Left lung (tissue), 10 donors: ENCODE results near the gene ATPAF1. TPM values are rescaled to one million over a fixed set of nuclear protein-coding genes. Genes with fewer than 3 reads are reported as not detected.
"Not testable (repeated sequence)": the region's sequence is repeated elsewhere in the genome, so short reads cannot be mapped to it uniquely, and the experiment has no call there.

Experiments
- ATAC-seq: fragments of 200-7000 bp; cut with Tn5 transposase; one replicate; pipeline ENCODE4 v1.9.1; 2020; ENCODE audit warnings: moderate library complexity
- DNase-seq, 4 donors: peaks; one replicate each; pipeline ENCODE4 v3.0.0-alpha.2; 2013 to 2020
- H3K27ac ChIP-seq, 2 donors: fragments of 200-600 bp; sonication (generic) in 1 of 2; one replicate each; pipeline versions ENCODE4 v1.5.0 to v1.8.0; 2020 to 2021
- H3K27me3 ChIP-seq, 2 donors: fragments of 200-600 bp; sonication (generic) in 1 of 2; one replicate each; pipeline versions ENCODE4 v1.5.0 to v1.8.0; 2020 to 2021
- H3K36me3 ChIP-seq, 2 donors: fragments of 200-600 bp; sonication (generic) in 1 of 2; one replicate each; pipeline versions ENCODE4 v1.5.0 to v1.8.0; 2020 to 2021
- H3K4me1 ChIP-seq, 2 donors: fragments of 200-600 bp; one replicate each; pipeline ENCODE4 v1.8.0; 2021
- H3K4me3 ChIP-seq, 2 donors: fragments of 200-600 bp; sonication (generic) in 1 of 2; one replicate each; pipeline versions ENCODE4 v1.5.0 to v1.8.0; 2020 to 2021; ENCODE audit warnings: mild to moderate bottlenecking in 1 of 2
- H3K9me3 ChIP-seq, 2 donors: fragments of 200-600 bp; sonication (generic) in 1 of 2; one replicate each; pipeline versions ENCODE4 v1.5.0 to v1.8.0; 2020 to 2021
- intact Hi-C, 2 donors: fragments of 100-400 bp; cut with DNase I; formaldehyde crosslinking; loops; one replicate each; pipeline versions ENCODE4 v1.11.2 to v1.14.2; 2022
- polyA plus RNA-seq, 6 donors: library from polyadenylated mRNA; unstranded; fragments of 120-200 nt; gene quantifications; one replicate each; pipeline ENCODE4 v1.2.1, GENCODE V29; 2013; ENCODE audit not compliant: insufficient read length in 6 of 6
- total RNA-seq, 2 donors: library from RNA; stranded (reverse); fragmentation: NEBNext Ultra II Directional; extraction: Animal tissue kit (Norgen Biotek cat#: 25700); gene quantifications; one replicate each; pipeline ENCODE4 v1.2.1, GENCODE V29; 2021
- TF ChIP-seq, protein P1 (sequence below), 2 donors: fragments of 200-600 bp; sonication (generic) in 1 of 2; IDR thresholded peaks; one replicate each; pipeline versions ENCODE4 v1.5.0 to v1.8.0; 2021; ENCODE audit warnings: antibody characterized with exemption in 2 of 2
- donor health status: DM: no; HTN: yes; CAD: no.
- donor health status: DM: no; HTN: no; CAD: no.

Gene ATPAF1
- total and polyA plus RNA-seq, 8 donors: 34.3 to 90.0 (median 76.4) TPM

DNA sequence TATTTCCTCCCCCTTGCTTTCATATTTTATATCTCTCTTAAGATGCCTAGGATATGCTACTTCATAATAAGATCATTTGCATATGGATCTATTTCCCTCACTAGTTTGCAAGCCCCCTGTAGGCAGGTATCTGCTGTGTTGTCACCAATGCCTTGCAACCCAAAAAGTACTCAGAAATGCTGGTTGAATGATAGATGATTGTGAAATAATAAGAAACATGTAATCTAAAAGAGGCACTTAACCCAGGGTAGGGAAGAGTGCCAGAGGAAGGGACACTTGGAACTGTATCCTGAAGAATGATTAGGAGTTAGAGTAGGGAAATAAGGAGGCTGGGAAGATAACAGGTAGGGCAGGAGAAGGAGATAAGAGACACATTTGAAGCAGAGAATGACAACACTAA lies 12.3 kb downstream of the ATPAF1 start:
- no peaks in the 10 kb centered on the region for H3K9me3 ChIP-seq
- ATAC-seq (no peak), DNase-seq (no peak)
- H3K4me1 ChIP-seq: no peaks in the 10 kb centered on the region
- peaks cover 0 to 68% of the 10 kb centered on the region in 2 donors for H3K36me3 ChIP-seq
- TF ChIP-seq, protein P1, sequence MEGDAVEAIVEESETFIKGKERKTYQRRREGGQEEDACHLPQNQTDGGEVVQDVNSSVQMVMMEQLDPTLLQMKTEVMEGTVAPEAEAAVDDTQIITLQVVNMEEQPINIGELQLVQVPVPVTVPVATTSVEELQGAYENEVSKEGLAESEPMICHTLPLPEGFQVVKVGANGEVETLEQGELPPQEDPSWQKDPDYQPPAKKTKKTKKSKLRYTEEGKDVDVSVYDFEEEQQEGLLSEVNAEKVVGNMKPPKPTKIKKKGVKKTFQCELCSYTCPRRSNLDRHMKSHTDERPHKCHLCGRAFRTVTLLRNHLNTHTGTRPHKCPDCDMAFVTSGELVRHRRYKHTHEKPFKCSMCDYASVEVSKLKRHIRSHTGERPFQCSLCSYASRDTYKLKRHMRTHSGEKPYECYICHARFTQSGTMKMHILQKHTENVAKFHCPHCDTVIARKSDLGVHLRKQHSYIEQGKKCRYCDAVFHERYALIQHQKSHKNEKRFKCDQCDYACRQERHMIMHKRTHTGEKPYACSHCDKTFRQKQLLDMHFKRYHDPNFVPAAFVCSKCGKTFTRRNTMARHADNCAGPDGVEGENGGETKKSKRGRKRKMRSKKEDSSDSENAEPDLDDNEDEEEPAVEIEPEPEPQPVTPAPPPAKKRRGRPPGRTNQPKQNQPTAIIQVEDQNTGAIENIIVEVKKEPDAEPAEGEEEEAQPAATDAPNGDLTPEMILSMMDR (IDR thresholded peaks at IDR 0.05): no peak
- H3K27me3 ChIP-seq: no peaks in the 10 kb centered on the region
- no peak overlapping the region for H3K27ac ChIP-seq
- no peak overlapping the region for H3K4me3 ChIP-seq
- intact Hi-C loops: no loop called here

DNA sequence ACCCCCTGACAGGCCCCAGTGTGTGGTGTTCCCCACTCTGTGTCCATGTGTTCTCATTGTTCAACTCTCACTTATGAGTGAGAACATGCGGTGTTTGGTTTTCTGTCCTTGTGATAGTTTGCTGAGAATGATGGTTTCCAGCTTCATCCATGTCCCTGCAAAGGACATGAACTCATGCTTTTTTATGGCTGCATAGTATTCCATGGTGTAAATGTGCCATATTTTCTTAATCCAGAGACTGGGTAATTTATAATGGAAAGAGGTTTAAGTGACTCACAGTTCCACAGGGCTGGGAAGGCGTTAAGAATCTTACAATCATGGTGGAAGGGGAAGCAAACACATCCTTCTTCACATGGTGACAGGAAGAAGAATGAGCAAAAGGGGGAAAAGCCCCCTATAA lies 13.5 kb downstream of the ATPAF1 start:
- H3K9me3 ChIP-seq, DNase-seq, H3K27me3 ChIP-seq, ATAC-seq, H3K4me3 ChIP-seq, intact Hi-C loops, H3K4me1 ChIP-seq, H3K27ac ChIP-seq: not testable (repeated sequence)
- H3K36me3 ChIP-seq: peaks cover 0 to 77% of the 10 kb centered on the region in 2 donors

DNA sequence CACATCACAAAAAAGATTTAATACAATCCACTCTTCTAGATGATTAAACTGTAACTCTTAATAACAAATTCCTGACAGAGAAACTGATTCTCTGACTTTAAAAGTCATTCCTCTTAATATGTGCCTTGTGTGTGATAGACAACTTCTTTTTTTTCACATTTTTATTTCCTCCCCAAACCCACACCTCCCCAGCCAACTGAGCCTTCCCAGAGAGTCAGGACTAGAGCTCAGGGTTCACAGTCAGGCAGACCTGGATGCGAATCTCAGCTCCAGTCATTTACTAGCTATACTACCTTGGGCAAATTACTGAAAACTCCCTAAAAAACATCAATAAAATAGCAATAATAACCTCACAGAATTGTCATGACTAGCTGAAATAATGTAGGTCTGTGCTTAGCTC lies 14.2 kb downstream of the ATPAF1 start:
- Histone ChIP-seq H3K4me3 (no peak overlapping the region), H3K27me3 (no peaks in the 10 kb centered on the region), H3K4me1 (no peaks in the 10 kb centered on the region), H3K27ac (no peak overlapping the region), H3K9me3 (peaks cover 0 to 2% of the 10 kb centered on the region in 2 donors), H3K36me3 (peaks cover 0 to 79% of the 10 kb centered on the region in 2 donors)
- DNase-seq (no peak), ATAC-seq (no peak)
- intact Hi-C loops: no loop called here
- TF ChIP-seq, protein P1 (IDR thresholded peaks at IDR 0.05): no peak

DNA sequence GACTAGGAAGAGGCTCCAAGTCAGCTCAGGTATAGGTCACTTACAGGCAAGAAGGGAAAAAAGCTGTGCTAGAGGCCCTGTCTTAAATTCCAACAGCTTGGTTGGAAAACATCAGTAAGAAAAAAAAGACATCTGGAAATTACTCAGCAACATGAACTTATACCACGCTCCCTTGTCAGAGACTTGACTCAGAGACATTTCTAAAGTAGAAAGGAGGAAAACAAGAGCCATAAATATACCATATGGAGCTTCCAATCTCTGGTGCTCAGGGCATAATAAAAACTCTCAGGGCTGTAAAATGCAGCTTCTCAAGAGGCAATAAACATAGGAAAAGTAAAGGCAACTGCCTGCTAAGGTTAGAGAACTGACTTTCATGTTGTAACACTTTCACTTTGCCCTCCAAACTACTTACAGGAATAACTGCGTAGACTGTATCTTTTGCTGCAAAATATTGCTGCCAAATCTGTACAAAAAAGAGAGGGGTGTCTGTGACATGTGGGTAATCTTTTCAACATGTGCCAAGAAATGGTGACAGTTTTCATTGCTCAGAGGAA lies 14.7 kb downstream of the ATPAF1 start:
- H3K36me3 ChIP-seq: peaks cover 0 to 81% of the 10 kb centered on the region in 2 donors
- no peak for DNase-seq
- H3K27me3 ChIP-seq: no peaks in the 10 kb centered on the region
- H3K9me3 ChIP-seq: peaks cover 0 to 2% of the 10 kb centered on the region in 2 donors
- no peak overlapping the region for H3K27ac ChIP-seq
- TF ChIP-seq, protein P1 (IDR thresholded peaks at IDR 0.05): no peak
- intact Hi-C loops: no loop called here
- H3K4me1 ChIP-seq: no peaks in the 10 kb centered on the region
- no peak overlapping the region for H3K4me3 ChIP-seq
- ATAC-seq: no peak

DNA sequence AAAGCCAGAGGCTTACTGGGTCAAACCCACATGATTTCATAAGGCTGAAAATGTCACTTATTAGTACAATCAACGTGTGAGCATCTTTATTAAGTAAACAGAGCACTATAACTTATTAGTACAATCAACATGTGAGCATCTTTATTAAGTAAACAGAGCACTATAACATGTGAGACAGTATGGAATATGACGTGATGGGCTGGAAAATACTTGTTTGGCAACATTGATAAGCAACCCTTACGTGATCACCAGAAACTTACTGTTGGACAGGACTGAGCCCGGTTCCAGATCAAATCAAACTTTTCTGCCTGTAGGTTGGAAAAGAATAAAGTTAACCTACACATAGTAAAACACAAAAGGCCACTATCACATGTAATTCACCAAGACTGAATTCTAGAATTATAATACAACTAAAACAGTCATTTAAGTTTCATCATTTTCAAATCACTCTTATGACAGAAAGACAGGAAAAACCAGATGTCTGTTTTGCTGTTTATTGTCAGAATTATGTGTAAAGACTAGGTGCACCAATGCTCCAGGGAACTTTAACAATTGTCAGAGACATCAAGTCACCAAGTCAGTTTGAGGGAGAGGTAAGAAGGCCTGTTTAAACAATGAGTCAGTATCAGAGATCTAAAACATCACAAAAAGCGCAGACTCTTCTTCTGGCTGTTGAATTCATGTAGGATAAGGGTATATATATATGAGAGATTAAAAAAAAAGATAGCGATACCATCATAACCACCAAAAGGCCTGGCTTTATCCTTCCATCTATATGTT lies 15.7 kb downstream of the ATPAF1 start:
- Histone ChIP-seq H3K36me3 (peaks cover 0 to 79% of the 10 kb centered on the region in 2 donors), H3K4me3 (no peak overlapping the region), H3K4me1 (no peaks in the 10 kb centered on the region), H3K9me3 (peaks cover 0 to 2% of the 10 kb centered on the region in 2 donors), H3K27me3 (no peaks in the 10 kb centered on the region), H3K27ac (no peak overlapping the region)
- DNase-seq (no peak), ATAC-seq (no peak)
- intact Hi-C loops: no loop called here
- TF ChIP-seq, protein P1 (IDR thresholded peaks at IDR 0.05): no peak

DNA sequence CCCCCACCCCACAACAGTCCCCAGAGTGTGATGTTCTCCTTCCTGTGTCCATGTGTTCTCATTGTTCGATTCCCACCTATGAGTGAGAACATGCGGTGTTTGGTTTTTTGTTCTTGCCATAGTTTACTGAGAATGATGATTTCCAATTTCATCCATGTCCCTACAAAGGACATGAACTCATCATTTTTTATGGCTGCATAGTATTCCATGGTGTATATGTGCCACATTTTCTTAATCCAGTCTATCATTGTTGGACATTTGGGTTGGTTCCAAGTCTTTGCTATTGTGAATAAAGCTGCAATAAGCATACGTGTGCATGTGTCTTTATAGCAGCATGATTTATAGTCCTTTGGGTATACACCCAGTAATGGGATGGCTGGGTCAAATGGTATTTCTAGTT lies 17.0 kb downstream of the ATPAF1 start:
- H3K27me3 ChIP-seq, H3K27ac ChIP-seq, H3K4me3 ChIP-seq, H3K4me1 ChIP-seq, intact Hi-C loops, DNase-seq, H3K9me3 ChIP-seq, ATAC-seq: not testable (repeated sequence)
- peaks cover 0 to 74% of the 10 kb centered on the region in 2 donors for H3K36me3 ChIP-seq
